ENCODE data around the gene TMTC1. TPM values are rescaled to one million over a fixed set of nuclear protein-coding genes. Genes with fewer than 3 reads are reported as not detected.

Gene TMTC1
- total RNA-seq, 4 donors from 2014 or later = 16.6 to 47.8 (median 25.6) TPM

DNA sequence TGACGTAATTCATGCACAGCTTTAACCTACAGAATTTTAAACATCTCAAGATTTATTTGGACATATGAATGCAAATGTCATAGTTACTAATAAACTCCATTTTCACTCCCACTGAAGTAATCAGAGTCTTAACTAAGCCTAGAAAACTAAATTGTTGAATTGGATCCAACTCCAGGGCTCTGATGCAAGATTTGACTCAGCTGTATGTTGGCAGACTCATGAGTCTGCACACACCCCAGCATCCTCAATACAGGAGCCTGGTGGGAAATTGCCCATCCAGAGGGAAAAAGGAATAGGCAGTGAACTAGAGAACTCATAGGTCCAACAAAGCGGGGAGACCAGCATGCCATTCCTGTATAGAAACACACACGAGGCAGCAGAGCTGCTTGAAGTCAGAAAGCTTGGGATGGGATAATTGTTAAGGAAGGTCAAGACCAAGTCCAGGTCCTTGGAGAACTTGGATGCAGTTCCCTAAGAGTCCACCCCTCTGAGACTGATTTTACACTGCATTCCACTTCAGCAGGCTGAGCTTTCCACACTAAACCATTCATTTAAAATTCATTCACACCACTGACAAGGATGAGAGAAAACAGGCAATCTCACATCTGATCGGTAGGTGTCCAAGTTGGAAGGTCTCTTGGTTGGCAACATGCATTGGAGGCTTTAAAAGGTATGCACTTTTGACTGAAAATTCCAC is 14.4 kb downstream of the TMTC1 start:
- Histone ChIP-seq H3K4me3 (replicated peaks in 1 of 3) (no peak overlapping the region), H3K27me3 (no peaks in the 10 kb centered on the region), H3K4me1 (no peaks in the 10 kb centered on the region), H3K36me3 (no peaks in the 10 kb centered on the region), H3K27ac (no peak overlapping the region), H3K9me3 (no peaks in the 10 kb centered on the region)
- 80 to 86% methylated on average over 4 of the region's 4 CpGs for WGBS, 2 donors
- TF ChIP-seq, protein P1, sequence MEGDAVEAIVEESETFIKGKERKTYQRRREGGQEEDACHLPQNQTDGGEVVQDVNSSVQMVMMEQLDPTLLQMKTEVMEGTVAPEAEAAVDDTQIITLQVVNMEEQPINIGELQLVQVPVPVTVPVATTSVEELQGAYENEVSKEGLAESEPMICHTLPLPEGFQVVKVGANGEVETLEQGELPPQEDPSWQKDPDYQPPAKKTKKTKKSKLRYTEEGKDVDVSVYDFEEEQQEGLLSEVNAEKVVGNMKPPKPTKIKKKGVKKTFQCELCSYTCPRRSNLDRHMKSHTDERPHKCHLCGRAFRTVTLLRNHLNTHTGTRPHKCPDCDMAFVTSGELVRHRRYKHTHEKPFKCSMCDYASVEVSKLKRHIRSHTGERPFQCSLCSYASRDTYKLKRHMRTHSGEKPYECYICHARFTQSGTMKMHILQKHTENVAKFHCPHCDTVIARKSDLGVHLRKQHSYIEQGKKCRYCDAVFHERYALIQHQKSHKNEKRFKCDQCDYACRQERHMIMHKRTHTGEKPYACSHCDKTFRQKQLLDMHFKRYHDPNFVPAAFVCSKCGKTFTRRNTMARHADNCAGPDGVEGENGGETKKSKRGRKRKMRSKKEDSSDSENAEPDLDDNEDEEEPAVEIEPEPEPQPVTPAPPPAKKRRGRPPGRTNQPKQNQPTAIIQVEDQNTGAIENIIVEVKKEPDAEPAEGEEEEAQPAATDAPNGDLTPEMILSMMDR (IDR thresholded peaks at IDR 0.05) = no peak
- no peak for TF ChIP-seq POLR2A (IDR thresholded peaks at IDR 0.05)
- DNase-seq = no peak
- intact Hi-C loops (cut with DNase I) = no loop called here

DNA sequence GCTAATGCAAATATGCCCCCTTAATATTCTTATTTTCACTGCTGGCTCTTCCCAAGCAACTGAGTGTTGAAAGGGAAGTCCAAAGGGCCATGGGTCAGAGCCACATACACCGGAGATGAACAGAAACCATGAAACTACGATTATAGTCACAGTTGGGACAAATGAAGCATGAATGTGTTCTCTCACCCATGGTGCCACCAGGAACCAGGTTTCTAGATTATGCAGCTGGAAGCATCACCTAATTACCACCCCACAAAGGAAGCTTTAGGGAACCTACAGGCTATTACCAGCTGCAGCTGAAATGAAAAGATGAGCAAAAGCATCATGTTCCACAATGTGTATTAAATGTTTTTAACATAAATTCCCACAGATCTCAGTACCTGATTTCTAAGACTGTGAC is 15.4 kb downstream of the TMTC1 start:
- no peaks in the 10 kb centered on the region for H3K36me3 ChIP-seq
- intact Hi-C loops (cut with DNase I) = no loop called here
- no peak for DNase-seq

DNA sequence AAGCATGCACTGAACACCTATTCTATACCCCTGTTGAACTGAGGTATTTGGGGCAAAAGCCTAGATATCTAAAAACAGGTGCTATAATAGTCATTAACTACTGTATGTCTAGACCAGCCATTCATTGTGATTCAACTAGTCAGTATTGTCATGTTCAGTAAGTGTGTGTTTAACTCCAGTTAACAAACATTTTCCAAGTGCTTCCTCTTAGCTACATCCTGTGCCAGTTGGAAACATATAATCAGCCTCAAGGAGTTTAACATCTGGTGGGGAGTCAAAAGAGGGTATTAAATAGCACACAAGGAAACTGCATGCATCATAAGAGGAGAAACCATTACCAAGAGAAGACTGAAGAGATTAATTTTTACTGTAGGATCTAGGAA is 20.4 kb downstream of the TMTC1 start:
- Histone ChIP-seq H3K27ac (no peak overlapping the region), H3K9me3 (no peaks in the 10 kb centered on the region)
- TF ChIP-seq, protein P1 (IDR thresholded peaks at IDR 0.05) = no peak
- no peak for TF ChIP-seq POLR2A (IDR thresholded peaks at IDR 0.05)

More for the DNA sequence above, 15.4 kb downstream of the TMTC1 start:
- no peaks in the 10 kb centered on the region for H3K27me3 ChIP-seq
- H3K4me3 ChIP-seq (replicated peaks in 1 of 3) = no peak overlapping the region
- H3K9me3 ChIP-seq = no peaks in the 10 kb centered on the region
- no peak for TF ChIP-seq POLR2A (IDR thresholded peaks at IDR 0.05)
- TF ChIP-seq, protein P1 (IDR thresholded peaks at IDR 0.05) = no peak
- no peaks in the 10 kb centered on the region for H3K4me1 ChIP-seq
- 41 to 63% methylated on average over 2 of the region's 2 CpGs for WGBS, 2 donors
- no peak overlapping the region for H3K27ac ChIP-seq

DNA sequence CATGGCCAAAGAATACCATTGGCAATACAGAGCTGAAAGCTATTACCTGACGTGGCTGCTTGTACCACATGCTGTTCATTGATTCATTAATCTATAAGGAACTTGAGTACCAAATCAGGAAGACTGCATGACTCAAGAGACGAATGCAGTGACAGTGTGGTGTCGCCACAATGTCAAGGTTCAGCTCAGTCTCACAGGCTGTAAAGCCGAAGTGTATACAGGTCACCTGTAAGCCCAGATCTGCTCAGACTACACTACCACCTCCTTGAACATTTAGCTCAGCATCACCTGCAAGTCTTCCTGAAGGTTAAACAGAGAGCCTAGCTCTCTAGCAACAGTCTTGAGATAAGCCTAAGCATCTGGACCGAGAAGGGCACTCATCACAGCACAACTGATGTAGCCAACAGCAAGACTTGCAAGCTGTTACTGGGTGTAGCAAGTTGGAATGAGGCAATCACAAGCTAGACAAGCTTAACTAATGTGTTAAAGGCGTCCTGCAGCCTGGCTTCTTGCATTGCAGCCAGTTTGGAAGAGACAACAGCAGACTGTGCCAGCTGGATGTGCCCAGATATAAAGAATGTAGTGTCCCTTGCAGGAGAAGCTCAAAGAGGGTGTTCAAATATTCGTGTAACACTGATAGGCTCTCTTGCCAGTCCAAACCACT is 21.0 kb downstream of the TMTC1 start:
- DNase-seq = no peak
- TF ChIP-seq, protein P1 (IDR thresholded peaks at IDR 0.05) = no peak
- no peak for TF ChIP-seq POLR2A (IDR thresholded peaks at IDR 0.05)
- H3K27me3 ChIP-seq = no peaks in the 10 kb centered on the region
- H3K9me3 ChIP-seq = no peaks in the 10 kb centered on the region
- no peaks in the 10 kb centered on the region for H3K4me1 ChIP-seq
- no peak overlapping the region for H3K4me3 ChIP-seq (replicated peaks in 1 of 3)
- 74 to 75% methylated on average over 7 of the region's 7 CpGs for WGBS, 2 donors
- no peak overlapping the region for H3K27ac ChIP-seq
- no peaks in the 10 kb centered on the region for H3K36me3 ChIP-seq
- intact Hi-C loops (cut with DNase I) = no loop called here

More for the DNA sequence above, 20.4 kb downstream of the TMTC1 start:
- Histone ChIP-seq H3K27me3 (no peaks in the 10 kb centered on the region), H3K36me3 (no peaks in the 10 kb centered on the region), H3K4me3 (replicated peaks in 1 of 3) (no peak overlapping the region), H3K4me1 (no peaks in the 10 kb centered on the region)
- intact Hi-C loops (cut with DNase I) = no loop called here
- DNase-seq = no peak

DNA sequence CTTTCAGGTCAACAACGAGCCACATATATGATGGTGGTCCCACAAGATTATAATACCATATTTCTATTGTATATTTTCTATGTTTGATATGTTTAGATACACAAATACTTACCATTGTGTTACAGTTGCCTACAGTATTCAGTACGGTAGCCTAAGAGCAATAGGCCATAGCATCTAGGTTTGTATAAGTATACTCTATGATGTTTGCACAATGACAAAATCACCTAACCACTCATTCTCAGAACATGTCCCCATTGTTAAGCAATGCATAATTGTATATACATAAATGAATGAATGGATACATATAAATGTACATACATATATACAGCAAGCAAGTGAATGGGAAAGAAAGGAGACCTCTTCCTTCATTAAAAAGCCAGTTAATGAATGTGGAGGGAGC is 23.8 kb downstream of the TMTC1 start:
- 87 to 88% methylated on average over 2 of the region's 2 CpGs for WGBS, 2 donors
- Histone ChIP-seq H3K36me3 (no peaks in the 10 kb centered on the region), H3K4me3 (replicated peaks in 1 of 3) (no peak overlapping the region), H3K4me1 (no peaks in the 10 kb centered on the region), H3K27ac (no peak overlapping the region), H3K27me3 (no peaks in the 10 kb centered on the region), H3K9me3 (no peaks in the 10 kb centered on the region)
- intact Hi-C loops (cut with DNase I) = no loop called here
- no peak for DNase-seq
- TF ChIP-seq POLR2A (IDR thresholded peaks at IDR 0.05) = no peak
- TF ChIP-seq, protein P1 (IDR thresholded peaks at IDR 0.05) = no peak
